ENCODE measurements around the gene GTF3C2.

Gene GTF3C2

DNA sequence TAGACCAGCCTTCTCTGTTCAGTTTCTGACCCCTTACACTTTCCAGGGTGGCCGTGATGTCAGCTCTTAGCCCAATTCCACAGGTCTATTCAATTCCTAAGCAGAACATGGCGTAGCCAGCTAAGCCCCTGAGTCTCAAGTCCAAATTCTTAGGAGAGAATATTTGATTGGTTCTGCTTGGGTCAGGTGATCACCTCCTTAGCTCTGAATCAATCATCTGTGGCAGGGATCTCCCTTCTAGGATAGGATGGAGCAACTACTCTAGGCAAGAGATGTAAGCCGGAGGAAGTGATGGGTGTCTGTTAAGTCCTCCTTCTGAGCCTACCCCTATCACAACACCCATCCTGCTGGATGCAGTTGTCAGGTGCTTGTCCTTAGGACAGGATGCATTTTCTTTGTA, 59.4 kb downstream of the GTF3C2 start:
- DNase-seq (ENCODE audit: low read depth) = no peak

- DNase-seq (ENCODE audit: low read depth) = no peak
These were observed 60.1 kb downstream of the GTF3C2 start for GRCh38 chr2:27296481-27296880.

DNA sequence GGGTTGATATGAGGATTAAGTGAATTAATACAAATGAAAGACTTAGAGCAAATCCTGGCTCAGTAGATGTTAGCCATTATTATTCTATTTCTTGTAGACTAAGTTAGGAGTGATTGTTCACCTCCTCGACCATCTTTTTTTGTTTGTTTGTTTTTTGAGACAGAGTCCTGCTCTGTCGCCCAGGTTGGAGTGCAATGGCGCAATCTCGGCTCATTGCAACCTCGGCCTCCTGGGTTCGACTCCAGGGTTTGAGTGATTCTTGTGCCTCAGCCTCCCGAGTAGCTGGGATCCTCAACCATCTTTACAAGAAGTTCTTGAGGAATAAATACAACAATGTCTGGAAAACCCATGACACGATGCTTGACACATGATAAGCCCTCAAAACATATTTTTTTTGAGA, 61.6 kb downstream of the GTF3C2 start:
- no peak for DNase-seq (ENCODE audit: low read depth)

- DNase-seq (ENCODE audit: low read depth) = no peak
These were observed 64.7 kb downstream of the GTF3C2 start for GRCh38 chr2:27291865-27292264.

- DNase-seq (ENCODE audit: low read depth) = no peak
These were observed 66.0 kb downstream of the GTF3C2 start for GRCh38 chr2:27290549-27290948.

- no peak for DNase-seq (ENCODE audit: low read depth)
These were observed 68.0 kb downstream of the GTF3C2 start for GRCh38 chr2:27288610-27289009.

- no peak for DNase-seq (ENCODE audit: low read depth)
These were observed 71.1 kb downstream of the GTF3C2 start for GRCh38 chr2:27285481-27285880.

- DNase-seq (ENCODE audit: low read depth) = no peak
These were observed 71.6 kb downstream of the GTF3C2 start for GRCh38 chr2:27284996-27285395.

GRCh38 chr2:27282892-27283291, 73.7 kb downstream of the GTF3C2 start:
- no peak for DNase-seq (ENCODE audit: low read depth)

GRCh38 chr2:27281855-27282559, 74.6 kb downstream of the GTF3C2 start, which contains the start of gene TRIM54:
TSS of gene TRIM54 (plus strand) at chr2:27282429. CDS start at chr2:27282732, 303 bp downstream.
- DNase-seq (ENCODE audit: low read depth) = no peak

- no peak for DNase-seq (ENCODE audit: low read depth)
These were observed 75.1 kb downstream of the GTF3C2 start for GRCh38 chr2:27281442-27281841.

GRCh38 chr2:27280826-27281225, 75.7 kb downstream of the GTF3C2 start:
- DNase-seq (ENCODE audit: low read depth) = no peak

DNA sequence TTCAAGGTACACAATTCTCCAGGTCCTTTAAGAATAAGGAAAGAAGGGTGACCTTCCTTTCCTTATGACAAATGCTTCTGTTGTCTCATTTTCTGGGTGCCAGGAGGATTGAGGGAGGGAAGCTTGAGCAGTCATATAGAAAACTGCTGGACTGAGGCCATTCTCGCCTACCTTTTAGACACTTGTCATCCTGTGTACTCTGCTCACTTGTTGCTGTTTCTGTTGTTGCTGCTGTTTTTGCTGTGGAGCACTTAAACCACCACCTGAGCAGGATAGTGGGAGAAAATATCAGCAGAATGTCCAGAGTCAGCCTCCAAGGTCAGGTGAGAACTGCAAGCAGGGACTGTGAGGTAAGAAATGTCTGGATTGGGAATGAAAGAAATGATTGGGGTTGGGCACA, 78.6 kb downstream of the GTF3C2 start:
- no peak for DNase-seq (ENCODE audit: low read depth)

Data from iris pigment epithelial cell (primary cell).